Uterus (tissue), 2 donors: ENCODE data around the gene AACS.

Experiments
- CTCF ChIP-seq, 4 experiments: fragments of 200-600 bp in 2 of 4; fragments of 450-650 bp in 2 of 4; sonication (generic) in 2 of 4; IDR thresholded peaks; one replicate each; pipeline ENCODE4 v1.5.1; 2016 to 2019; ENCODE audit warnings: antibody characterized with exemption in 4 of 4, mild to moderate bottlenecking in 2 of 4, moderate library complexity in 1 of 4
- POLR2A ChIP-seq, 2 donors: fragments of 450-650 bp; IDR thresholded peaks; one replicate each; pipeline ENCODE4 v1.6.1; 2016; ENCODE audit warnings: antibody characterized with exemption in 2 of 2, mild to moderate bottlenecking in 1 of 2, moderate library complexity in 1 of 2

- TF ChIP-seq CTCF (IDR thresholded peaks at IDR 0.05) (no peak), POLR2A (IDR thresholded peaks at IDR 0.05) (no peak)
Measured at GRCh38 chr12:125089083-125089482, 23.8 kb downstream of the AACS start.
